GM12865 (cell line): ENCODE measurements around the gene CRX.
"Not testable (repeated sequence)": the region's sequence is repeated elsewhere in the genome, so short reads cannot be mapped to it uniquely, and the experiment has no call there.

Experiments
- DNase-seq: peaks from one replicate; pipeline ENCODE4 v3.0.0; 2010; ENCODE audit warnings: low read depth
- H3K4me3 ChIP-seq: 2 replicates; pipeline ENCODE4 v1.5.1; 2011; ENCODE audit warnings: mild to moderate bottlenecking, low read depth, low read length, control low read depth
- TF ChIP-seq, protein P1 (sequence below): IDR thresholded peaks from 2 replicates; pipeline ENCODE4 v1.5.1; 2011; ENCODE audit warnings: low read length, control low read depth, low read depth, inconsistent platforms; ENCODE audit not compliant: insufficient read depth; ENCODE audit errors: missing control alignments

CRX gene

DNA sequence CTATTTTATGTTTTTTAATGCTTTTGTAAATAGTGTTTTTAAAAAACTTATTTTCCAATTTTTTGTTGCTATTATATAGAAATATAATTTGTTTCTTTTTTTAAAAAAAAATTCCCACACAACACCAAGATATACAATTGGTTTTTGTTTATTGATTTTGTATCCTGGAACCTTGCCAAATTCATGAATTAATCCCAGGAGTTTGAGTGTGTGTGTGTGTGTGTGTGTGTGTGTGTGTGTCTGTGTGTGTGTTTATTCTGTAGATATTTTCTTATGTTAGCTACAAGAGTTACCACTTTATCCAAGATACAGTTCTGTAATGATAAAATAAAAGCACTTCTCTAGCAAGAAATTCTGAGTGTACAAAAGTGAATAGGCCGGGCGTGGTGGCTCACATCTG is 25.0 kb upstream of the CRX start:
- H3K4me3 ChIP-seq = no peak overlapping the region
- no peak for DNase-seq
- TF ChIP-seq, protein P1, sequence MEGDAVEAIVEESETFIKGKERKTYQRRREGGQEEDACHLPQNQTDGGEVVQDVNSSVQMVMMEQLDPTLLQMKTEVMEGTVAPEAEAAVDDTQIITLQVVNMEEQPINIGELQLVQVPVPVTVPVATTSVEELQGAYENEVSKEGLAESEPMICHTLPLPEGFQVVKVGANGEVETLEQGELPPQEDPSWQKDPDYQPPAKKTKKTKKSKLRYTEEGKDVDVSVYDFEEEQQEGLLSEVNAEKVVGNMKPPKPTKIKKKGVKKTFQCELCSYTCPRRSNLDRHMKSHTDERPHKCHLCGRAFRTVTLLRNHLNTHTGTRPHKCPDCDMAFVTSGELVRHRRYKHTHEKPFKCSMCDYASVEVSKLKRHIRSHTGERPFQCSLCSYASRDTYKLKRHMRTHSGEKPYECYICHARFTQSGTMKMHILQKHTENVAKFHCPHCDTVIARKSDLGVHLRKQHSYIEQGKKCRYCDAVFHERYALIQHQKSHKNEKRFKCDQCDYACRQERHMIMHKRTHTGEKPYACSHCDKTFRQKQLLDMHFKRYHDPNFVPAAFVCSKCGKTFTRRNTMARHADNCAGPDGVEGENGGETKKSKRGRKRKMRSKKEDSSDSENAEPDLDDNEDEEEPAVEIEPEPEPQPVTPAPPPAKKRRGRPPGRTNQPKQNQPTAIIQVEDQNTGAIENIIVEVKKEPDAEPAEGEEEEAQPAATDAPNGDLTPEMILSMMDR = no peak

DNA sequence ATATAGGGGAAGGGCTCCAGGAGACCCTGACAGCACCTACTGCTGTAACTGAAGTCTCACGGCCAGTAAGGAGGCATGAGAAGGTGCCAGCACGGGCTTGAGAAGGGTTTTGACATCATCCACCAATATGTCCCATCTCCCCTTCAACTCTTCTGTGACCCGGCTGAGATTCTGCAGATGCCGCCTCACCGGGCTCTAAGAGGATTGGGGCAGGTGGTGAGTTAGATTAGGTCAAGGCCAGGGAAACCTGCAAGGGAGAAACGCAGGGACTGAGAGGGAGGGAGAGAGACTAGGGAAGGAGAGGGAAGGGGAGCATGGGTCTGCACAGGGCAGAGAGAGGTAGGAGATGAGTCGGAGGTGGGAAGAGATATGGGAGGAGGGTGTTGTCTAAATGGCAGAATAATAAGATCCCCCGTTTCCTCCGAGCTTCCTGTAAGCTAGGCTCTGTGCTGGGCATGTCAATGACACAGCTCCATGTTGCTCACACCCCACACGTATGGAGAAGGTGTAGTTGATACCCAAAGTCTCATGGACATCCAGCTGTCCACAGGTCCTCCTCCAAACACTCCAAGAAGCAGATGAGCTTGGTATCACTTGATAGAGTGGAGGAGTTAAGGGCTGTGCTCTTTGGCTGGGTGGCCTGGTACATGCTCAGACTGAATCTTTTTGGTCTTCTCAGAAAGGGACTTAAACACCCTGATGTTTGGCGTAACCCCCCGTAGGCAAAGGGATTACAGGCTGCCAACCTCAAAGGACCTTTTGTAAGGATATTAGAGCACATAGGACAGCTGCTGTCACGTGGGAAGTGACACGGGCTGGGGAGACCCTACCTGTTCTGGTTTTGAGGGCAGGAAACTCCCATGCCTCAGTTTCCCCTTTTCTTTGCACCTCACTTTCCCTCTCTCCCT is 23.5 kb upstream of the CRX start:
- no peak overlapping the region for H3K4me3 ChIP-seq
- TF ChIP-seq, protein P1 = no peak
- no peak for DNase-seq

DNA sequence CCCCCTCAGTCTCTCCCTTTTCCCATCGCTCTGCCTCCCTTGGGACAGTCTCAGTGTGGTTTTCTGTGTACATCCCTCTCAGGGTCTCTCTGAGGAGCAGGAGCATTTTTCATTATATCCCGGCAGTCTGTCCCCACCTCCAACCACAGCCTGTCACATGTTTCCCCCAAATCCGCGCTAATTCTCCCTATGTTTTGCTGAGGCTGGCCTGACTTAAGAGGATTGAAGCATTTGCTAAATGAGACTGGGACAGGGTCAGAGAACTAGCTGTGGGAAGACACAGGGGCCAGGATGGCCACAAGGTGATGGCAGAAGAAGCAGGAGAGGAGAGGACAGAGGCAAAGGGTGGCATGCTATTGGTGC is 22.9 kb upstream of the CRX start:
- no peak overlapping the region for H3K4me3 ChIP-seq
- TF ChIP-seq, protein P1 = no peak
- DNase-seq = no peak

DNA sequence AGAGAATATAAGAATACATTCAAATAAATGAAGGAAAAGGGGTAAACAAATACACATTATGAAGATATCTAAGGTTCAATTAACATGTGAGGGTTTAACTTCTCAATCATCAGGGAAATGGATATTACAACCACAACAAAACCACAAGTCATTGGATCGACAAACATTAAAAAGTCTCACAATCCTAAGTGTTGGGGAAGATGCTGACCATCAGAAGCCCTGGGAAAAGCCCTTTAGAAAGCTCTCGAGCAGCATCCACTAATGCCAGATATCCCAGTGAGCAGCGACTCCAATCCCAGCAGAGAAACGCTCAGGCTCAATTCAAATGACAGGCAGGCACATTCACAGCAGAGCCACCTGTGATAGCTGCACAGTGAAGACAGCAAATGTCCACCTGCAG is 20.5 kb upstream of the CRX start:
- H3K4me3 ChIP-seq = no peak overlapping the region
- TF ChIP-seq, protein P1 = no peak
- DNase-seq = no peak

DNA sequence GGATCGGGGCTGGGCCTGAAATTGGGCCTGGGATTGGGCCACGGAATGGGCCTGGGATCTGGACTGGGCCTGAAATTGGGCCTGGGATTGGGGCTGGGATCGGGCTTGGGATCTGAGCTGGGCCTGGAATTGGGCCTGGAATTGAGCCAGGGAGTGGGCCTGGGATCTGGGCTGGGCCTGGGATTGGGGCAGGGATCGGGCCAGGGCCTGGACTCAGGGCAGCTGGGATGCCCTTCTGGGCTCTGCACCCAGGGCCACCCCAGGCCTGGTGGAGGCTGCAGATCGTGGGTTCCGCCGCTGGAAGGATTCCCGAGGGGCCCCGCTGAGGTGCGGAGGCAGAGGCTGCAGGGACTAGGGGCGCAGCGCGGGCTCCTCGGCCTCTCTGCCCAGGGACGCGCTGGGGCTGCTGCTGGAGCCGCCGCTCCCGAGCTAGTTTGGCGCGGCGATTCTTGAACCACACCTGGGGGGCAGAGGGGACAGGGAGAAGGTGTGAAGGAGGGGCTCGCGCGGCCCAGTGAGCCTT is 19.2 kb upstream of the CRX start:
- DNase-seq = no peak
- no peak overlapping the region for H3K4me3 ChIP-seq
- TF ChIP-seq, protein P1 = no peak

DNA sequence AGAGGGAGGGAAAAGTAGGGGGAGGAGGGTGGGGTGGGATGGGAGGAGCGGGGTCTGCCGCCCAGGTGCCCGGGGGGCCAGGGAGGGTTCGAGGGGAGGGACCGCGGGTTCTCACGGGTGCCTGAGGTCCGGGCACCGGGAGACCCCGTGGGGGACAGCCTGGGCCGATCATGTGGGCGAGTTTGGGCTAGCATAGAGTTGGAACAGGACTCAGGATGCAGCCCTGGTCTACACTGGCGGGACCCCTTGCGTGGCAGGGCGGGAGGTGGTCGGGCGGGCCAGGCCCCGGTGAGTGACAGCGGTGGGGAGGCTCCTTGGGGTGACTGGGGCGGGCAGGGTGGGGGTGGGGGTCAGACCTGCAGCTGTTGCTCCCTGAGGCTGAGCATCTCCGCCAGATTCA is 18.6 kb upstream of the CRX start:
- not testable (repeated sequence) for H3K4me3 ChIP-seq, DNase-seq

DNA sequence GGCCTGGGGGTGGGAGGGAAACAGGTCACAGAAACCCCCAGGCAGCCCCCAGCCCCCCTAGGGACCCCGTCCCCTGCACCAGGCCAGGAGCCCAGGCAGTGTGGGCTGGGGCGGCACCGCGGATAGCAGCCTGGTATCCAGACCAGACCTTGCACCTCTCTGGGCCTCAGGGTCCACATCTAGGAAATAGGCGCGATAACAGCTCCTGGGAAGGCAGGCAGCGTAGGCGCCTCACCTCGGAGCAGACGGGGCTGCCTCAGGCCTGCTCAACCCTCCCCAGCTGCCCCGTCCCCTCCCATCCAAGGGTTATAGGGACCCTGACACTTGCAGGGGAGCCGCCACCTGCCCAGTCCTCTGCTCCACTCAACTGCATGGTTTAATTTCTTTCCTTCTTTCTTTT is 18.1 kb upstream of the CRX start:
- not testable (repeated sequence) for DNase-seq, H3K4me3 ChIP-seq

DNA sequence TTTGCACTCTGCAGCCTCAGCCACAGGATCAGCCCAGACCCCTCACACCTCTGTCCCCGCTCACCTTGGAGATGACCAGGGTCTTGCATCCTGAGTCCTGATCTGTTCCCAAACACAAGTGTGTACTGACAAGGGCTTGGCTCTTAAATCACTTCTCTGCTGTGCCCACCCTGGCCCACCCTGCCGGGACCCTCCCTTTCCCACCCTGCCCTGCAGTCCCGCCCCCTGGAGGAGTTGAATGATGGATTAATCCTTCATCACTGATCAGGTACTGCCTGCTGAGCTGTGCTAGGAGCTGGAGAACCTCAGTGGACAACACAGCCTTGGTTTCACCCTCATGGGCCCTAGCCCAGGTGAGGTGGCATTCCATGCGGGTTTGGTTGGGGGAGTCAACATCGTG is 17.3 kb upstream of the CRX start, which contains the start of gene TPRX1:
Gene TPRX1, minus strand, starts transcription at position 101 of the 400 bp plus-strand sequence. Its CDS starts 12 bp downstream, at position 89.
- not testable (repeated sequence) for DNase-seq, H3K4me3 ChIP-seq
